Heart left ventricle (tissue), 13 donors: Measurements from ENCODE around the gene NLK.

Source experiments
- POLR2A ChIP-seq, 2 donors: fragments of 450-650 bp; IDR thresholded peaks; one replicate each; pipeline ENCODE4 v1.6.1; 2017; ENCODE audit warnings: antibody characterized with exemption in 2 of 2, mild to moderate bottlenecking in 2 of 2, moderate library complexity in 2 of 2
- TF ChIP-seq, protein P1 (sequence below), 12 donors: fragments of 200-600 bp; sonication (generic) in 4 of 12; IDR thresholded peaks; one replicate each; pipeline versions ENCODE4 v1.5.0 to v1.8.0; 2018 to 2022; ENCODE audit warnings: antibody characterized with exemption in 12 of 12, mild to moderate bottlenecking in 5 of 12
- donor health status: ischemic (EF 13 %, LVEDD 7.1; RV severe dilation, severe dysfunction).
- donor health status: DM: no; HTN: yes; CAD: no.
- donor health status: DM: no; HTN: no; CAD: no.
- donor health status: ischemic (EF 25% LVEDD 6.9; RV normal size, moderate dysfunction).
- donor health status: ischemic (EF 25% LVEDD 5.7; RV mildly dilated, moderate dysfunction).
- donor health status: ischemic (EF 35%, LVEDD 5.7; RV mildly dilated, moderate dysfunction).
- donor health status: nonischemic (EF 11% LVEDD 7.7; RV severe dilation, severe dysfunction).
- donor health status: DM: yes; HTN: yes; CAD: no.
- donor health status: PGD.
- donor health status: ischemic (EF 29% LVEDD 5.4; RV normal size, mild dysfunction).
- donor health status: nonischemic (EF 23%, LVEDD 6.1; RV moderate dilation, normal function).

DNA sequence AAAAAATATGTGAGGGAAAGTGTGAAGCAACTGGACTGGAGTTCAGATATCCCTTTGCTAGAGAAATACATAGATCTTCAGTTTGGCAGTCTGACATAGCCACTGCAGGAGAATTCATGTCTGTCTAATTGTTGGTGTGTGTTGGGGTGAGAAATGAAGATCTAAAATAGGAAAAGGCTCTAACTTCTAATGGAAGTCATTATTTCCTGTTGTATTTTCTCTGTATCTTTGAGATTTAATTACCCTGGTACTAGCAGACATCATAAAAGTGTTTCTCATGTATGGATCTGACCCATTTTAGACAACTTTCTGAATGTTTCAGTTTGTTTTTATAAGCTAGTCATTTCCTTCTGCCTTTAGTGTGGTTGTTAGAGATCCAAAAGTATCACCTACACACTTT lies 128.3 kb downstream of the NLK start:
- TF ChIP-seq, protein P1, sequence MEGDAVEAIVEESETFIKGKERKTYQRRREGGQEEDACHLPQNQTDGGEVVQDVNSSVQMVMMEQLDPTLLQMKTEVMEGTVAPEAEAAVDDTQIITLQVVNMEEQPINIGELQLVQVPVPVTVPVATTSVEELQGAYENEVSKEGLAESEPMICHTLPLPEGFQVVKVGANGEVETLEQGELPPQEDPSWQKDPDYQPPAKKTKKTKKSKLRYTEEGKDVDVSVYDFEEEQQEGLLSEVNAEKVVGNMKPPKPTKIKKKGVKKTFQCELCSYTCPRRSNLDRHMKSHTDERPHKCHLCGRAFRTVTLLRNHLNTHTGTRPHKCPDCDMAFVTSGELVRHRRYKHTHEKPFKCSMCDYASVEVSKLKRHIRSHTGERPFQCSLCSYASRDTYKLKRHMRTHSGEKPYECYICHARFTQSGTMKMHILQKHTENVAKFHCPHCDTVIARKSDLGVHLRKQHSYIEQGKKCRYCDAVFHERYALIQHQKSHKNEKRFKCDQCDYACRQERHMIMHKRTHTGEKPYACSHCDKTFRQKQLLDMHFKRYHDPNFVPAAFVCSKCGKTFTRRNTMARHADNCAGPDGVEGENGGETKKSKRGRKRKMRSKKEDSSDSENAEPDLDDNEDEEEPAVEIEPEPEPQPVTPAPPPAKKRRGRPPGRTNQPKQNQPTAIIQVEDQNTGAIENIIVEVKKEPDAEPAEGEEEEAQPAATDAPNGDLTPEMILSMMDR (IDR thresholded peaks at IDR 0.05), result no peak
- TF ChIP-seq POLR2A (IDR thresholded peaks at IDR 0.05), result no peak
